LHCN-M2 (cell line): ENCODE measurements around the gene IRAK3. TPM values are rescaled to one million over a fixed set of nuclear protein-coding genes. Genes with fewer than 3 reads are reported as not detected.
"Not testable (repeated sequence)": the region's sequence is repeated elsewhere in the genome, so short reads cannot be mapped to it uniquely, and the experiment has no call there.

Source experiments
- DNase-seq: peaks from one replicate; pipeline ENCODE4 v3.0.0-alpha.2; 2012; ENCODE audit warnings: low read depth
- total RNA-seq: library from RNA; depleted of rRNA; stranded (reverse); fragments of >200 nt; gene quantifications from 2 replicates; pipeline ENCODE4 v1.2.3, GENCODE V29; 2014

The IRAK3 gene
- total RNA-seq, 1 experiment from 2014 or later: 0.63 TPM

- no peak for DNase-seq
Measured at GRCh38 chr12:66206141-66206540, 17.1 kb downstream of the IRAK3 start.

GRCh38 chr12:66210840-66211239, 21.8 kb downstream of the IRAK3 start:
- DNase-seq: peak; percentile 30

GRCh38 chr12:66211573-66211972, 22.6 kb downstream of the IRAK3 start:
- DNase-seq: not testable (repeated sequence)

- DNase-seq: not testable (repeated sequence)
Measured at GRCh38 chr12:66213011-66213410, 24.0 kb downstream of the IRAK3 start.

GRCh38 chr12:66217342-66217917, 28.4 kb downstream of the IRAK3 start:
- DNase-seq: no peak

GRCh38 chr12:66228462-66228861, 39.4 kb downstream of the IRAK3 start:
- no peak for DNase-seq

GRCh38 chr12:66232263-66232662, 43.2 kb downstream of the IRAK3 start:
- DNase-seq: peak; percentile 20

GRCh38 chr12:66234037-66234693, 45.2 kb downstream of the IRAK3 start:
- DNase-seq: peak; percentile 8

- peak; percentile 32 for DNase-seq
Measured at GRCh38 chr12:66234773-66235625, 46.0 kb downstream of the IRAK3 start.

- peak; percentile 17 for DNase-seq
Measured at GRCh38 chr12:66235626-66236281, 46.7 kb downstream of the IRAK3 start.

GRCh38 chr12:66236282-66236675, 47.3 kb downstream of the IRAK3 start:
- DNase-seq: not testable (repeated sequence)

GRCh38 chr12:66236969-66237368, 48.0 kb downstream of the IRAK3 start:
- DNase-seq: no peak

GRCh38 chr12:66237505-66238175, 48.6 kb downstream of the IRAK3 start:
- no peak for DNase-seq

- DNase-seq: no peak
Measured at GRCh38 chr12:66239295-66239694, 50.3 kb downstream of the IRAK3 start.

- DNase-seq: no peak
Measured at GRCh38 chr12:66240096-66240820, 51.2 kb downstream of the IRAK3 start.

GRCh38 chr12:66241061-66242043, 52.3 kb downstream of the IRAK3 start:
- DNase-seq: peak; percentile 84

GRCh38 chr12:66242311-66242710, 53.3 kb downstream of the IRAK3 start:
- no peak for DNase-seq

- no peak for DNase-seq
Measured at GRCh38 chr12:66243911-66244310, 54.9 kb downstream of the IRAK3 start.

- DNase-seq: peak; percentile 5
Measured at GRCh38 chr12:66244446-66244845, 55.4 kb downstream of the IRAK3 start.
